HFF-Myc (cell line): ENCODE results near the gene GSDME.
A peak's percentile ranks its signal among the peaks of the same experiment; 100 is the strongest.

ENCODE experiments used
- DNase-seq: peaks from one replicate; pipeline ENCODE4 v3.0.0-alpha.2; 2011; ENCODE audit warnings: low read depth; ENCODE audit errors: extremely low read depth
- H3K4me3 ChIP-seq: replicated peaks from 2 replicates; pipeline ENCODE4 v1.5.1; 2011; ENCODE audit warnings: low read depth, mild to moderate bottlenecking, control low read depth, low read length
- CTCF ChIP-seq: IDR thresholded peaks from 2 replicates; pipeline ENCODE4 v1.5.1; 2012; ENCODE audit warnings: mild to moderate bottlenecking, low read depth, low read length, control low read depth; ENCODE audit errors: missing control alignments

Gene GSDME

GRCh38 chr7:24665564-24666294, 91.5 kb downstream of the GSDME start:
- TF ChIP-seq CTCF: peak; percentile 64
- peak; percentile 22 for DNase-seq
- H3K4me3 ChIP-seq: no peak overlapping the region

GRCh38 chr7:24660546-24660945, 96.7 kb downstream of the GSDME start:
- H3K4me3 ChIP-seq: no peak overlapping the region
- no peak for TF ChIP-seq CTCF
- no peak for DNase-seq

GRCh38 chr7:24659505-24659904, 97.8 kb downstream of the GSDME start:
- no peak for DNase-seq
- H3K4me3 ChIP-seq: no peak overlapping the region
- TF ChIP-seq CTCF: no peak

- no peak for DNase-seq
- TF ChIP-seq CTCF: no peak
- no peak overlapping the region for H3K4me3 ChIP-seq
These were observed 99.3 kb downstream of the GSDME start for GRCh38 chr7:24657980-24658379.

- DNase-seq: no peak
- no peak for TF ChIP-seq CTCF
- no peak overlapping the region for H3K4me3 ChIP-seq
These were observed 100.7 kb downstream of the GSDME start for GRCh38 chr7:24656608-24657007.

GRCh38 chr7:24654305-24654704, 103.0 kb downstream of the GSDME start:
- TF ChIP-seq CTCF: no peak
- no peak overlapping the region for H3K4me3 ChIP-seq
- DNase-seq: no peak
